GM18498 (cell line): Measurements from ENCODE around the gene OGN.
"Not testable (repeated sequence)": the region's sequence is repeated elsewhere in the genome, so short reads cannot be mapped to it uniquely, and the experiment has no call there.

ENCODE experiments used
- ATAC-seq: cut with Tn5 transposase; IDR thresholded peaks from one replicate; pipeline ENCODE4 v1.9.1; 2021; ENCODE audit warnings: mild to moderate bottlenecking, moderate library complexity; ENCODE audit not compliant: unreplicated experiment

OGN gene

GRCh38 chr9:92404042-92404836 is at the start of gene OGN:
OGN (minus strand) TSS chr9:92404578; CDS start chr9:92403407, 1,171 bp downstream.
- ATAC-seq = no peak

DNA sequence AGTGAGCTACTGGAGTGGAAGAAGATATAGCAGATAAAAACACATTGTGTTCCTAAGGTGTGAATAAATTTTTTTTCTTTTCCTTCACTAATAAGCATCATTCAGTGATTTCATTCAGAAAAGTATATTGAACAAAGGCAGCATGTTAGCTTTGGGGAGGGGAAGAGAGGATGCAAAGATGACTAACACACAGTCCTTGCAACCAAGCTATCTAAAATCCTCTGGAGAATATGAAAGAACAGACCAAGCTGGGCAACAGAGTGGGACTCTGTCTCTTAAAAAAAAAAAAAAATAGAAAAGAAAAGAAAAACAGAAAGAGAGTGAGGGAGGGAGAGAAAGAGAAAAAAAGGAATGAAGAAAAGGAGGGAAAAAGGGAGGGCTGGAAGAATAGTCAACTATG is 42.2 kb upstream of the OGN start:
- ATAC-seq = no peak

DNA sequence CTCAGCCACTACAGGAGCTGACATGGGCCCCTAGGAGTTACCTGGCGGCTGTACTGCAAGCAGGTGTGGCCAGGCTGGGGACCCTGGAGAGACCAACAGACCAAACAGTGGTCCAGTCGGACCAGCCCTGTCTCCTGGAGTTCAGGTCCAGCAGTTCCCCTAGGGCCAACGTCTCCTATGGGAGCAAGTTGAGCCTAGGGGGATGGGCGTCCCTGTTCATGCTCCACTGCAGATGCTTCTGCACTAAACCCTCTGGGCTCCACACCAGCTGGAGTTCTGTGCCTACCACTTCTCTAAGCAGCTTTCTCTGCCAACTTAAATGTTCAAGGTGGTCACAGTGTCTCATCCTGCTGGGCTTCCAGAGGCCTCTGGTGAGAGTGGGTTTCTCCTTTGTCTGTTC is 40.5 kb upstream of the OGN start:
- no peak for ATAC-seq

DNA sequence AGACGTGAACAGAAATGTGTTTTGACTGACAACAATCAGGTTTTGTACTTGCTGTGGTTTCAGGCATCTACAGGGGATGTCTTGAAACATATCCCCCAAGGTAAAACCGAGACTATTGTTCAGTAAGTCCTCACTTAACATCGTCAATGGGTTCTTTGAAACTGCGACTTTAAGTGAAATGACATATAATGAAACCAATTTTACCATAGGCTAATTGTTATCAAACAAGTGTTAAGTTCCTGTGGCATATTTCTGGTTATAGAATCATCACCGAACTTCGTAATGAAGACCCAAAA is 36.3 kb upstream of the OGN start:
- peak; percentile 54 for ATAC-seq

DNA sequence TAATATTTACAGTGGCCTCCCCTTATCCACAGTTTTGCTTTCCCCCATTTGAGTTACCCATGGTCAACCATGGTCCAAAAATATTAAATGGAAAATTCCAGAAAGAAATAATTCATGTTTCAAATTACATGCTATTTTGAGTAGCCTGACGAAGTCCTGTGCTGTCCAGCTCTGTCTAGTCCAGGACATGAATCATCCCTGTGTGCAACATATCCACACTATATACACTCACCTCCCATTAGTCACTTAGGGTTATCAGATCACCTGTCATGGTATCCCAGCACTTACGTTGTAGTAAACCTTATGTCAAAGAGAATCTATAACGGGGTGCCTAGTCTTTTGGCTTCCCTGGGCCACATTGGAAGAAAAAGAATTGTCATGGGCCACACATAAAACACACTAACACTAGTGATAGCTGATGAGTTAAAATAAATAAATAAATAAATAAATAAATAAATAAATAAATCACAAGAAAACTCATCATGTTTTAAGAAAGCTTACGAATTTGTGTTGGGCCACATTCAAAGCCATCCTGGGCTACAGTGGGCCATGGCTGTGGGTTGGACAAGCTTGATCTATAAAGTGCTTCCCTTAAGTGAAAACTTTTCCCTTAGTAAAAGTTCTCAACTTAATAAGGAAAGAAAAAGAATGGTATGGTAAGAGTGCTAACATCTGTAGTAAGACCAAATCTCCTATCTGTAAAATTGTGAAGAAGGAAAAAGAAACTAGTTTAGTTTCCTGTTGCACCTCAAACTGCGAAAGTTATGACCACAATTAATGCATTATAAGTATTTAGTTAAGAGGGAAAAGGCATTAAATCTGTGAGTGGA is 35.8 kb upstream of the OGN start:
- ATAC-seq = no peak

- no peak for ATAC-seq
Measured at GRCh38 chr9:92438900-92439526, 34.6 kb upstream of the OGN start.

- no peak for ATAC-seq
Measured at GRCh38 chr9:92435263-92435662, 30.9 kb upstream of the OGN start.

DNA sequence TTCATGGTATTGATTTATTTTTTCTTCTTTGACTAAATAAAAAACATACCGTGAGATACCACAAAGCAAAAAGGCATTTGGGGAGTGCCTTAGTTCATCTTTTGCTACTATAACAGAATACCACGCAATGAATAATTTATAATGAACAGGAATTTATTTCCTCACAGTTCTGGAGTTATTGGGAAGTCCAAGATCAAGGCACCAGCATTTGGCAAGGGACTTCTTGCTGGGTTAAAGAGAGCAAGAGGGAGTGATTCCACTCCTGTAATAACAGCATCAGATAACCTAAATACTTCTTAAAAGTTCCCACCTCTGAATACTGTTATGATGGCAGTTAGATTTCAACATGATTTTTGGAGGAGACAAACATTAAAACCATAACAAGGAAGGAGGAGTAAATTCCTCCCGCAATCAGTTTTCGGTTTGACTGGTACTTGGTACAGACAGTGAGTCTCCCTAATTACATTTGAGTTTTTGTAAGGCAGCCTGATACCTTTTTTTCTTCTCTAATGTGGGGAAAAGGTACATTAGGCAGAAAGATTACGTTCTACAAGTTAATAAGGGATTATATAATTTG is 28.7 kb upstream of the OGN start:
- no peak for ATAC-seq

DNA sequence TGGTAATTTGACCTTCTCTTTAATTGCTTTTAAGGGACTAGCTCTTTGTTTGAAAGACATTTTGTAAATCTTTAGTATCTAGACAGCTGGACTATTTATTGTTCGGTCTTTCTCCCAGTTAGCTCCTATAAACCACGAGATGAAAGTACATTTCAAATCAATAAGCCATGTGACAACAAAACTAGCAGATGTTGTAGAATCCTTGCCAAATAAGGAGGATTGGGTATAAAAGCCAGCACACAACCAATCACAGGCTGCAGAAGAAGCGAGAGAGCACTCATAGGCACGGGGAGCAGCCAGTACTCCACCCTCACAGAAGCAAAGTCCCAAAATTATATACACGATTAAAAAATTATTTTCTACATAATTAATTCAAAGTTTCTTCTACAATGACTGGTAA is 28.0 kb upstream of the OGN start:
- no peak for ATAC-seq

DNA sequence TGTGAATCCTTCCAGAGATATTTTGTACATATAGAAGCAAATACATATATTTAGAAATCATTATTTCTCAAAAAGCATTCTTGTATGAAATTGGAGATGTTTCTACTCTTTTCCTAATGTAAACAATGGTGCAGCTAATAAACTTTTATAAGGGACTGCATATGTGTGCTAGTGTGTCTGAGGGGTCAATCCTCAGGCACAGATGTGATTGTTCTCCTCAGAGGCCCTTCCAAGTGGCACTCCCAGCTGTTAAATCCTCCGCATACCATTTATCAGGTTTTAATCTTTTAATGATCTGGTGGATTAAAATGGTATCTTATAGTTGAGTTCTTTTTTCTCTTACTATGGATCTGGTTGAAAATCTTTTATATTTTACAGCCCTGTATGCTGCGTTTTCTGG is 25.5 kb upstream of the OGN start:
- ATAC-seq = no peak

DNA sequence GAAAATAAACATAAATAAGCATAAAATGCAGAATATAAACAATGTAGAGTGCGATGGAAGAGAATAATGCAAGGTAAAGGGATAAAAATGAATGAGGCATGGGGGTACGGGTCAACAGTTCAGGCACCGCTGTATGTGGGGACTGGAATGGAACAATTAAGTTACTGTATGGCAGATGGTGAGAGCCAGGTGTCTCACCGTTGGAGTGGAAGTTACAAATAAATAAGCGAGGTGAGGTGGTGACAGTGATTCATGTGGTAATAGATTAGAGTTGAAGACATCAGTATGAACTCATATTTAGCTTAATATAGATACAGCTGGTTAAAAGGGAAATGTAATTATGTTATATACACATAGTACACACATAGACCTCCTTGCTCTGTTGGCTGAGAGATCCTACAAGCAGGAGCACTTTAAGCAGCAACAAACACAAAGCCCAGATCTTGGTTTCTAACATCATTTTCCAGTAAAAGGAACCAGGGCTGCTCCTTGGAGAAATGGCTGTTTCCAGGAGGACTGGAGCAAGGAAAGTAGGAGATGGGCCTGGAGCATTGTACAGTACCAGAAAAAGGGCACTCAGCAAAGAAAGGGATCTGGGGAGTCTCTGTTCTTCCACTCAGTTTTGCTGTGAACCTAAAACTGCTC is 22.2 kb upstream of the OGN start:
- ATAC-seq = no peak

DNA sequence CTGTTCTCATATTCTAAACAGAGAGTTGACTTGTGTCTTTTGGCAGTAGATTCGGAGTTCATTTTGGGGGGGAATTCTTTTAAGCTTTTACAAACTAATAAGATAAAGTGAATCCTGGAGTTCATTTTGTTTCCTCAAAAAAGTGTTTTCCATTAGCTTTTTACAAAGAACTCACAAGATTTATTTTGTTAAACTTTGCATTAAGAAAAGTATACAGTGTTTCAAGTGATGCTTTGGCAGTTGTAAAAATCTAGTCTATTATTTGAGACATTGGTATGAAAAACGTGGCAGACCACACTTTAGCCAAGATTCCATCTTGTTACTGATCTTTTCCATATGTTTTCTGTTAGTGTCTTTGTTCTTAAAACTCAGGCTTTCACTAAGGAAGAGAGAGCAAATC is 21.1 kb upstream of the OGN start:
- ATAC-seq = no peak

GRCh38 chr9:92424340-92424739 is 20.0 kb upstream of the OGN start, which contains the start of gene OMD:
OMD (minus strand) TSS chr9:92424471; CDS start chr9:92417558, 6,913 bp downstream.
- no peak for ATAC-seq

DNA sequence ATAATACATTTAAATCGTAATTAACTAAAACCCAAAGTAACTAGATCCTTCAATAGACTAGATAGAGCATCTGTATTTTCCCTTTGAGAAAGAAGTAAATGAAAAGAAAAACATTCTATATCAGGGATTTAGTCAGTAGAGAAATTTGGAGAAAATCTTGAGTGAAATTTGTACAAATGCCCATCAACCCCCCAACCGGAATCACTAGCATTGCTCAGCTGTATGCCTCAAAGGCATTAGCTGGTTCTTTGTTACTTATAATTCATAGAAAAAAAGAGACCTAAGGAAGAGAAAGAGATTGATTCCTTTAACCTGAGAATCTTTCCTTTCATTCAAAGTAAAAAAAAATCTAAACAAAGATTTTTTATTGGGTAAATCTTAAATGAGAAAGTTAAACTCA is 19.2 kb upstream of the OGN start:
- no peak for ATAC-seq

DNA sequence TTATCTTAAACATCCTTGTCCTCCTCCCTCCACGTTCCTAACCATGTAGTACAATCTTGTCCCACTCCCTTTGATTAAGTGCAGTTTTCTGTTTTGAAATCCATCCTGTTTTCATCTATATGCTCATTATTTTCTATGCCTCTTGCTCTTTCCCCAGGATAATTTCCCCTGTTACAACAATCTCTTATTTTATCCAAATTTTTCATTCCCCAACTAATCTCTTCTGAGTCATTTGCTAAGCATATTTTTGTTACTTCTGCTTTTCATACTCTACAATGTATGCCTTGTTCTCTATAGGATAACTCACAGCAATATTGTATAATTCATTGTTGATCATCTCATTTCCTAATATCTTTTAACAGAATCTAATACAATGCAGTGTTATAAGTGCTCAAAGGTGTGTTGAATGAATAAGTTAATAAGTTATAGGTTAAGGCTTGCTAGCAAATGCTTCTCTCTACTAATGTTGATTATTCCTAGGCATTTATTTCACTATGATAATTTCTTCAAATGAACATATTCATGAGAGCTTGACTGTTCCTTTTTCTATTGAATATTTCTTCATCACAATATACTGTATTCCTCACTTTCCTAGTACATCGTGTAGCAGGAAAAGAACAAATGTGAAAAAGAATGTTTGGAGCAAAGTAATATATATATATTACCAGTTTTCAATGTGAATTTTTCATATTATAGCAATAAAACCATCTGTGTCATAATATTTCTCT is 18.4 kb upstream of the OGN start:
- ATAC-seq = no peak

DNA sequence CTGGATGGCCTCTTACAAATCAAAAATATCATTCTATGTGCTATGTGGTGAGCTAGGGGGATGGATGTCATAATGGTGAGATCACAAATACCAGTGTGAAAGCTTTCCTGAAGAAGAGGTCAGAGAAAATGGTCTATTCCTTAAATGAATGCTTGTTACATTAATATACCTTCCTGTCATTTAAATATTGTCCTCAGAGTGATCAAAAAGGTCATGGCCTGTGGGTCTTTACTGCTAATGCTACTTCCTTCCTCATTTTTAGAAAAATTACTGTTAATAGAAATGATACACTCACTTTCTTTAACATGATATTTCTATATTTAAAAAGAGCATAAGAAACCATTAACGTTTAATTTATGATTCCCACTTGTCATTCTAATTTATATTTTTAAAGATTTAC is 10.2 kb upstream of the OGN start:
- ATAC-seq = no peak

- ATAC-seq = not testable (repeated sequence)
Measured at GRCh38 chr9:92411157-92411556, 6.8 kb upstream of the OGN start.

DNA sequence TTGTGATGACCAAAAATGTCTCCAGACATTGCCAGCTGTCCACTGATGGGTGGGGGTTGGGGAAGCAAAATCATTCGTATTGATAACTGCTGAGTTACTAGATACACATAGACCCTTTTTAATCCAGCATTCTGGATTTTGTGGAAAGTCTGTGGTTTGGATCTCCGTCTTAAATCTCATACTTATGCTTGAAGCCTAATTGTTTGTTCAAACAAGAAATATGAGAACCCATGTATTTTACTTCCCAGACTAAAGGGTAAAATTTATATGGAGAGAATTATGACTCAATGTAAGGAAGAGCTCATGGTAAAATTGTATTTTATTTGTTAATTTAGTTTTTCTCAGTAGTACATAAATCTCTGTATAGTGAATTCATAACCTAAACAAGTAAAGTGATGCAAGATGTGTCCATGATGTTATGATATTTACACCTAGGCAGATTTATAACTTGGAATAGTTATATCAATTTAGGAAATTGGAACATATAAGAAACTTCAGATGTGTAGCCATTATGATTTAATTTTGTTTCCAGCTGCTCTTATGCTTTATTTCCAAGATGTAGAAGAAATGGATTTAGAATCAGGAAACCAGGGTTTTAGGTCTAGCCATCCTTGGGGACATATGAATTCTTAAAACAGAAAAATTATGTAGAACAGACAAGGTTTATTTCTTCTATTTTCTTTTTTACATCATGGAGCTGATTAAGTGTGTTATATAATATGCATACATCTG is 4.5 kb upstream of the OGN start:
- no peak for ATAC-seq

GRCh38 chr9:92407818-92408217 is 3.4 kb upstream of the OGN start:
- ATAC-seq = no peak

- peak; percentile 87 for ATAC-seq
Measured at GRCh38 chr9:92406477-92406876, 2.1 kb upstream of the OGN start.
